GM08714 (cell line): Measurements from ENCODE around the gene SLC8A3.
"Not testable (repeated sequence)": the region's sequence is repeated elsewhere in the genome, so short reads cannot be mapped to it uniquely, and the experiment has no call there.

Experiments used
- H3K4me3 ChIP-seq: fragments of 200-500 bp; sonication (Bioruptor generic); 2 replicates; pipeline ENCODE4 v1.5.1; 2014; ENCODE audit warnings: mild to moderate bottlenecking, low read length, inconsistent platforms
- ZNF274 ChIP-seq: IDR thresholded peaks from 2 replicates; pipeline ENCODE4 v1.6.1; 2012; ENCODE audit warnings: mild to moderate bottlenecking, low read depth, low read length

The SLC8A3 gene, protein sequence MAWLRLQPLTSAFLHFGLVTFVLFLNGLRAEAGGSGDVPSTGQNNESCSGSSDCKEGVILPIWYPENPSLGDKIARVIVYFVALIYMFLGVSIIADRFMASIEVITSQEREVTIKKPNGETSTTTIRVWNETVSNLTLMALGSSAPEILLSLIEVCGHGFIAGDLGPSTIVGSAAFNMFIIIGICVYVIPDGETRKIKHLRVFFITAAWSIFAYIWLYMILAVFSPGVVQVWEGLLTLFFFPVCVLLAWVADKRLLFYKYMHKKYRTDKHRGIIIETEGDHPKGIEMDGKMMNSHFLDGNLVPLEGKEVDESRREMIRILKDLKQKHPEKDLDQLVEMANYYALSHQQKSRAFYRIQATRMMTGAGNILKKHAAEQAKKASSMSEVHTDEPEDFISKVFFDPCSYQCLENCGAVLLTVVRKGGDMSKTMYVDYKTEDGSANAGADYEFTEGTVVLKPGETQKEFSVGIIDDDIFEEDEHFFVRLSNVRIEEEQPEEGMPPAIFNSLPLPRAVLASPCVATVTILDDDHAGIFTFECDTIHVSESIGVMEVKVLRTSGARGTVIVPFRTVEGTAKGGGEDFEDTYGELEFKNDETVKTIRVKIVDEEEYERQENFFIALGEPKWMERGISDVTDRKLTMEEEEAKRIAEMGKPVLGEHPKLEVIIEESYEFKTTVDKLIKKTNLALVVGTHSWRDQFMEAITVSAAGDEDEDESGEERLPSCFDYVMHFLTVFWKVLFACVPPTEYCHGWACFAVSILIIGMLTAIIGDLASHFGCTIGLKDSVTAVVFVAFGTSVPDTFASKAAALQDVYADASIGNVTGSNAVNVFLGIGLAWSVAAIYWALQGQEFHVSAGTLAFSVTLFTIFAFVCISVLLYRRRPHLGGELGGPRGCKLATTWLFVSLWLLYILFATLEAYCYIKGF

DNA sequence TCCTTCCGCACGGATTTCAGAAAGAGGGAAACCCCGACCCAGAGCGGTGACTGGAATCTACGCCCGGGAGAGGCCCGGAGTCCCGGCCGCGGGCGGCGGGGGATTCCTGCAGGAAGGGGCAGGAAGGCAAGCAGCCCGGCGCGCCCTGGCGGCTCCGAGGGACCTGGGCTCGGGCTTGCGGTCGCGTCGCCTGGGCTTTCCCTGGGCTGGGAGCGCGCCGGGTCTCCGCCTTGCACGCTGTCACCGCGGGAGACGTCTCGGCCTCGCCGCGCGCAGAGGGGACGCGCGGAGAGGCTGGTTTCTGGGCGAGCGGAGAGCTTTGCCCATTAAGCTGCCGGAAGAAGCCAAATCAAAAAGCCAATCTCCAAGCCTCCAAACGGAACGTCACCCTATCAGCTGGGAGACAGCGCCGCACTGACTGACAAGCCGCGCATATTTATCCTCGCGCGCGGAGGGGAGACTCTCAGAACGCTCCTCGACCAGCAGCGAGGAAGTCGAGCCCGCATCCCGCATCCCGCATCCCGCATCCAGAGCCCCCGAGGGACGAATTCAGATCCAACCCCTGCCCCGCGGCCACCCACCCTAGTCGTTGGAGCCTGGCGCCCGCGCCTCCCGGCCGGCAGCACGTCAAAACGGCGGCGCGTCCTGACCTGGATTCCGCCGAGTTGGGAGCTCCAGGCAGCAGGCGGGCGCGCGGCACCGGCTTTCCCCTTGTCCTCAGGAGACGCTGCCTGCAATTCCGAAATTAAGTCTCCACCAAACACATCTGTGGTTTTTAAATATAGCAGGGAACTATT lies at the start of gene SLC8A3:
Gene SLC8A3, minus strand, starts transcription at position 293 of the 797 bp plus-strand sequence. CDS start 20,529 bp downstream, outside the sequence.
- TF ChIP-seq ZNF274: no peak
- H3K4me3 ChIP-seq: peak within 1 kb of the TSS; percentile 68; the same call in 1 of the 2 replicates

DNA sequence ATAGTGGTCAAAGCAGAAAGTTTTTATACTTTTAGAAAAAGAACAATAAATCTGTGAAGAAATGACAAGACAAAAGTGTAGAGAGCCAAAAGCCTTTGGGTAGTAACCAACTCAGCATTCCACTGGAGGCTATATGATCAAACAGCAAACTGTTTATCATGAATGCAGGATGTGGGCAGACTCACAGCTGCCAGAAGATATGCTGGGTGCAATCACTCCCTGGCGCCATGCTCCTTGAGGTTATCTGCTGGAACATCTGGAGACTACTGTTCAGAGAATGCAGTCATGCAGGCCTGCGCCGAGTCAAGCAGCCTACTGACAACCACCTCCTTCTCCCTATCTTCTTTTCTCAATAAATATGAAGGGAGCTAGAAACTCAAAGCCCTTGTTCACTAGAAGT lies 49.0 kb upstream of the SLC8A3 start:
- H3K4me3 ChIP-seq: no peak overlapping the region
- TF ChIP-seq ZNF274: no peak; the same call in 1 of the 2 replicates

DNA sequence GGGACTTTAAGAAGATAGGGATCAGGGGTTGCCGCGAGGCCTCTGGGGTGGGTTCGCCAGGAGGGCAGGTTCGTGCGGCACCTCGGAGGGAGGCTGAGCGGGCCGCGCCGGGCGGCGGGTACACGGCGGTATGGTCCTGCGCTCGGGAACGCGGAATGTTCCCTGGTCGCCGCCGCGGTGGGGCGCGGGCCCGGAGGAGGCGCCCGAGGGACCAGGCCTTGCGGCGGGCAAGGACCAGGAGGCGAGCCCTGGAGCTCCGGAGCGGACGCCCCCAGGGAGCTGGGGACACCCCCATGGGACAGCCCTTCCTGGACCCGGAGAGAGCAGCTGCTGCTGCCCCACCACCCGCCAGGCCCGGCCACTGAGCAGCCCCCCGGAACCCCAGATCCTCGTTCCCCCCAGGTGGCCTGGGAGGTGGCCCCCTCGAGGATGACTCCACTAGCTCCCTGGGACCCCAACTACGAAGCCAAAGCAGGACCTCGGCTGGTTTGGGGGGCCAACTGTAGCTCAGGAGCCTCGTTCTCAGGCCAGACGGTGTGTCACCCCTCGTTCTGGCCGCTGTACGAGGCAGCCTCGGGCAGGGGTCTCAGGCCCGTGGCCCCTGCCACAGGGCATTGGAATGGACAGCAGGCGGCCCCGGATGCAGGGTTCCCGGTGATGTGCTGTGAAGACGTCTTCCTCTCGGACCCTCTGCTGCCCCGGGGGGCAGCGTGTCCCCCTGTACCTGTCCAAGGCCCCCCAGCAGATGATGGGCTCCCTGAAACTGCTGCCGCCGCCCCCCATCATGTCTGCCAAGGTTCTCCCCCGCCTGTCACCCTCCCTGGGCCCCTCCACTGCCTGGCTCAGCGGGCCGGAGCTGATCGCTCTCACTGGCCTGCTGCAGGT lies 45.6 kb upstream of the SLC8A3 start:
- H3K4me3 ChIP-seq: no peak overlapping the region
- TF ChIP-seq ZNF274: no peak

DNA sequence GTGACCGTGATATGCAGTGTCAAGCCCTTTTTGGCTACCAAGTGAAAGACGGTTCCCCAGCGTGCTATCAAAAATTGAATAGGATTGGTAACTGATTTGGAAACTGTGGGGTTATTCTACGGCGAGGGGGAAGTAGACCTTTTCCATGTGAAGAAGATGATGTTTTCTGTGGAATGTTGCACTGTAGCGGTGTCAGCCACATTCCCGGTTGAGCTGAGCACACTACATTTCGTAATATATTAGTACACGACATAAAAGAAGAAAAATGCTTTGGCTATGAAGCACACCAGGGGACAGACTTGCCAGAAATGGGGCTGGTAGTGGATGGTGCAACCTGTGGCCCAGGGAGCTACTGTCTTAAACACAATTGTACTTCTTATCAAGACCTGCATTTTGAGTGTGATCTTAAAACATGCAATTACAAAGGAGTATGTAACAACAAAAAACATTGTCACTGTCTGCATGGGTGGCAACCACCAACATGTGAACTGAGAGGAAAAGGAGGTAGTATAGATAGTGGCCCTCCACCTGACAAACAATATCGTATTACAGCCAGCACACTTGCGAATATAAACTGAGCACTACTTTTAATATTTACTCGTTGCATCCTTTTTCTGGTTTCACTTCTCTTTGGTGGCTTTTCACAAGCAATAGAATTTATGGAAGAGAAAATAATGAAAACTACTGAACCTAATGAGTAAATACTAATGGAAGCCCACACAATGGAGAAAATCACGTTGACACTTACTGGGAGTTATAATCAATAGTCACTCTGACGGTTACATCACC lies 43.2 kb upstream of the SLC8A3 start:
- H3K4me3 ChIP-seq: not testable (repeated sequence)

DNA sequence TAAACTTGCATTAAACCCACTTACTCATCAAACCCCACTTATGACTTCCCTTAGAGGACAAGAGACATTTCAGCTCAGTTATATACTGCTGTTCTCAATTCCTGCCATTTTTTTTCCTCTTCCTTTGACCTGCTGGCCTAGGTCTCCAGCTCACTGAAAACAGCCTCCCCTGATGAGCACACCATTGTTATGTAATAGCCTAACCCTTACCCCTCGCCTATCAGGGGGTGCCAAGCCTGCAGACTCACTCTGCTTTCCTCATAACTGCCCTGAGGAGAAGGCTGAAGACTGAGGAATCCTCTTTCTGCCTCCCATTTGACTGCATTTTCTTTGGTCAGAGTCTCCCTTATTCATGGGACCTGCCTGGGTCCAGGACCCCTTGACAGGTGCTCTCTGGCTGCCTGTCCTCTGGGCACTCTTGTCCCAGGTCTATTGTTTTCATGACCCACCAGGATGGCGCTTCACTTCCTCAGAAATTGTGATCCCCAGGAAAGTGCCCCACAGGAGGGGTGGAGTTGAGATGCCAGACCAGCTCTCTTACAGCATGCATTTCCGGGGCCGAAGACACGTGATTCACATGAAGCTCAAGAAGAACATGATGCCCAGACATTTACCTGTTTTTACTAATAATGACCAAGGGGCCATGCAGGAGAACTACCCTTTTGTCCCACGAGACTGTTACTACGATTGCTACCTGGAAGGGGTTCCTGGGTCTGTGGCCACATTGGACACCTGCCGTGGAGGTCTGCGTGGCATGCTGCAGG lies 41.3 kb upstream of the SLC8A3 start:
- not testable (repeated sequence) for H3K4me3 ChIP-seq

DNA sequence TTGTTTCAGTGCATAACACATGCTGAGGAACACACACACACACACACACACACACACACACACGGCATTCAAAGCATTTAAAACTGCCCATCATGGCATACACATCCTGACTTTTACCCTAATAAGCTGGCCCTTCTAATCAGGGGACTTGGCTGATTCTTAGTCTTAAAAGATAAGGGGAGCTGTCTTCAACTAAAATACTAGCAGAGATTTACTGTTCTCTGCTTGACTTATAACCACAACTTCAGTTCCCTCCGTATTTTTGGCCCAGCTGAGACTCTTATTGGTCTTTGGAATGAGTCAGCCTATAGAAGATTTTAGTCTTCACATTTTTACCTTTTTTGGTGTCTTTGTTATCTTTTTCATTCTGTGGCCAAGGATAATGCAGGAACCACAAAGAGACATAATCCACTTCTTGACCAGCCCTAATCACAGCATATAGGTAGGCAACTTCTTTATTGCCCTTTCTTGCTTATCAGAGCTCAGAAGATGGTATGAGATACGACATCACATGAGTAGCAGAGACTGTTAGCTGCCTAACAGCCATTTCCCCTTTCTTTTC lies 25.1 kb upstream of the SLC8A3 start:
- TF ChIP-seq ZNF274: no peak
- no peak overlapping the region for H3K4me3 ChIP-seq

DNA sequence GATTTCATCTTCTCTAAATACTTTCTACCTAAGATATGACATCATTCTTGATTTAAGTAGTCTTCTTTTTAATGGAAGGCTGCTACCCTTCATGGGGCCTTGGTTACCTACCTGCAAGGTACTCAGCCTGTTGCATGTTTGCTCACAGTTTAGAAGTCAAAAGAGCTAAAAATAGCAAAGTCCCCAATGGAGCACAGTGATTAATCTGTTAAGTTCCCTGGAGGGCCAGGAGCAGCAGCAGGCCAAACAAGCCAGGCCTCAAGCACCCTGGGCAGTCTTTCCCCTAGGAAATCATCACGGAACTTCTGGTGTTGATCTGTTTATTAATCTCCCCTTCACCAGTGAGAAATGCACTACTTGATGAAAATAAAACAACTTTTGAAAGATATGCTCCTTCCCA lies 24.0 kb upstream of the SLC8A3 start:
- no peak overlapping the region for H3K4me3 ChIP-seq
- no peak for TF ChIP-seq ZNF274

DNA sequence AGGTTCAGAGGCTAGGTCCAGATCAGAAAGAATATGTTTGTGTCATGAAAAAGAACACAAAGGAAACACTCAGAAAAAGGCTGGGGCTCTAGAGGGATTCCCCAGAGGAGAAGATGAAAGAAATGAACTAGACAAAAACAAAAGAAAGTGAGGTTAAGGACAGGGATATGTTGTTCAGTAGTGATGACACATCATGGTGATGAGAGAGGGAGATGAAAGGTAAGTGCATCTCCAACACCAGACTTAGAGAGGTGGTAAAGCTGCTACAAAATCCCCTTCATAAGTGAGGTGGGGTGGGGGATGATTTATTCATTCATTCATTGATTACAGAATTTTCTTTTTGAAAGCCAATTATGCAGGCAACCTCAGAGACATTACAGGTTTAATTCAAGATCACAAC lies 19.6 kb upstream of the SLC8A3 start:
- no peak overlapping the region for H3K4me3 ChIP-seq
- TF ChIP-seq ZNF274: no peak

DNA sequence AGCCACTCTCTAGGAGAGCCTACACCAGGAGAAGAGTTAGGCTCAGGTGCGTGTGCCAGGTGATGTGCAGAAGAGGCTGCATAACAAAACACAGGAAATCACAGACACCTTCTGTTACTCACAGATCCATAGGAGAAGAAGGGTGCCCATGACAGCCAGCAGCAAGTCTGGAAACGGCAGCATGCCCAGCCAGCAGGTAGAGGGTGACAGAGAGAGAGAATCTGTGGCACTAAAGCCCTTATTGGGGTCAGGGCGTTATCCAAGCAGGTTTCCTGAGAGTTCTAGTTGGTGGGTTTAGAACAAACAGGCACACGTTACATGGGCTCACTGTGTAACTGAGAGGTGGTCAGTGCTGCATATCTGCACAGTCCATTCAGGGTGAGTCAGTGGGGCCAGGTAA lies 14.9 kb upstream of the SLC8A3 start:
- no peak overlapping the region for H3K4me3 ChIP-seq
- no peak for TF ChIP-seq ZNF274

DNA sequence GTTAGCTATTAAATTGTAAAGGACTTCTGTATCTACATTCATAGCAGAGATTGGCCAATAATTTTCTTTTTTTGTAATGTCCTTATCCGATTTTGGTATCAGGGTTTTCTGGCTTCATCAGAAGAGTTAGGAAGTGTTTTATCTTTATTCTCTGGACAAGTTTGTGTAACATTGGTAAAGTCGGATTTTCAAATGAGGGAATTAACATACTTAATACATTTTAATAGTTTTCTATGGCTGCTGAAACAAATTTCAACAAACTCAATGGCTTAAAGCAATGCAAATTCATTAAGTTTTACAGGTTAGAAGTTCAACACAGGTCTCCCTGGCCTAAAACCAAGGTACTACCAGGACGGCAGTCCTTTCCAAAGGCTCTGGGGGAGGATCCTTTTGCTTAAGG lies 13.2 kb upstream of the SLC8A3 start:
- TF ChIP-seq ZNF274: no peak
- H3K4me3 ChIP-seq: no peak overlapping the region

DNA sequence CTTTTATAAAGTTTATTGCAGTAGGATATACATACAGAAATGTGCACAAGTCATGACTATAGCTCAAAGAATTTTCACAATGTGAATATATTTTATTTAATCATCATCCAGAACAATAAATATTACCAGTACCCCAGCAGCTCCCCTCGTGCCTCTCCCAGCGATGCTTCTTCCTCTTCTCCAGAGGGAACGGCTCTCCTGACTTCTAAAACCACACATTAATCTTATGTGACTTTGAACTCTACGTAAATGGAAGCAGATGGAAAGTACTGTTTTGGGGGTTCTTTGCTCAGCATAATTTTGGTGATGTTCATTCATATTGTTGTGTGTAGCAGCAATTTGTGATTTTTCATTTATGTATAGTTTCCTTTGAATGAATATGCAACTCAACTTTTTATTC lies 4.6 kb upstream of the SLC8A3 start:
- no peak overlapping the region for H3K4me3 ChIP-seq
- TF ChIP-seq ZNF274: no peak

DNA sequence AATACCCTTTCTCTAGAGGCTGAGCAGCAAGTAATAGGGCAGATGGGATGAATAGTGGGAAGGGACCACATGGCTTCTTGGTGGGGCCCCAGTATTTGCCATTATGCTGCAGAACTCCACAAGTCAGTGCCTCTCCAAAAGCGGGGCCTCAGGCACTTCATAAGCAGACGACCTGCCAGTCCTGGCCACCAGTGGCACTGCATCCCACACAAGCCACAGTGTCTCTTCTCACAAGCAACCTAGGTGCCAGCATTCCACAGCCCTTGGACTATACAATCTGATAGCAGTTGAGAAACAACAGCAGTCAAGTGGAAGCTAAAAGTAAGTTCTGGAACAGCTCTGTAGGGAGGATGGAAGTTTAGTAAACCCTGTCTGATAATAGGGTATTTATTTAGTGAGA lies 4.2 kb upstream of the SLC8A3 start:
- H3K4me3 ChIP-seq: no peak overlapping the region
- TF ChIP-seq ZNF274: no peak
